Mesendoderm (in vitro differentiated cells): ENCODE measurements around the gene RMRP.
"Not testable (repeated sequence)": the region's sequence is repeated elsewhere in the genome, so short reads cannot be mapped to it uniquely, and the experiment has no call there.

Experiments
- DNase-seq: peaks from one replicate; pipeline ENCODE4 v3.0.0; 2013
- H2AK5ac ChIP-seq: 2 replicates; pipeline ENCODE4 v1.6.1; 2013; ENCODE audit warnings: low read length, inconsistent platforms
- H2BK120ac ChIP-seq: 2 replicates; pipeline ENCODE4 v1.6.1; 2013; ENCODE audit warnings: low read depth, mild to moderate bottlenecking, low read length, moderate library complexity, mixed read lengths
- H2BK15ac ChIP-seq: replicated peaks from 2 replicates; pipeline ENCODE4 v1.6.1; 2013; ENCODE audit warnings: low read depth, mild to moderate bottlenecking, moderate library complexity
- H2BK5ac ChIP-seq: 2 replicates; pipeline ENCODE4 v1.6.1; 2013; ENCODE audit warnings: low read length, inconsistent platforms
- H3K18ac ChIP-seq: 2 replicates; pipeline ENCODE4 v1.6.1; 2013; ENCODE audit warnings: mild to moderate bottlenecking, low read length, mixed read lengths
- H3K23ac ChIP-seq: one replicate; pipeline ENCODE4 v1.6.1; 2013; ENCODE audit warnings: low read length
- H3K27ac ChIP-seq: 2 replicates; pipeline ENCODE4 v1.5.1; 2013; ENCODE audit warnings: low read depth, mild to moderate bottlenecking, inconsistent platforms, low read length, moderate library complexity
- H3K27me3 ChIP-seq: 2 replicates; pipeline ENCODE4 v1.6.1; 2013; ENCODE audit warnings: low read length, control low read depth, mild to moderate bottlenecking, inconsistent platforms; ENCODE audit not compliant: insufficient read depth, poor library complexity
- H3K36me3 ChIP-seq: 2 replicates; pipeline ENCODE4 v1.6.1; 2013; ENCODE audit warnings: low read length, inconsistent platforms; ENCODE audit not compliant: control insufficient read depth, insufficient read depth
- H3K4ac ChIP-seq: one replicate; pipeline ENCODE4 v1.6.1; 2013; ENCODE audit warnings: low read depth, mild to moderate bottlenecking, low read length, moderate library complexity
- H3K4me1 ChIP-seq: 2 replicates; pipeline ENCODE4 v1.6.1; 2013; ENCODE audit warnings: low read depth, low read length, inconsistent platforms; ENCODE audit not compliant: control insufficient read depth
- H3K4me2 ChIP-seq: 2 replicates; pipeline ENCODE4 v1.6.1; 2013; ENCODE audit warnings: low read length
- H3K4me3 ChIP-seq: 2 replicates; pipeline ENCODE4 v1.5.1; 2013; ENCODE audit warnings: mild to moderate bottlenecking, low read length
- H3K56ac ChIP-seq: one replicate; pipeline ENCODE4 v1.6.1; 2013; ENCODE audit warnings: low read length
- H3K79me1 ChIP-seq: 2 replicates; pipeline ENCODE4 v1.6.1; 2013; ENCODE audit warnings: low read length, inconsistent platforms
- H3K79me2 ChIP-seq: 2 replicates; pipeline ENCODE4 v1.6.1; 2013; ENCODE audit warnings: mild to moderate bottlenecking, low read length; ENCODE audit not compliant: control insufficient read depth, insufficient read depth
- H3K9ac ChIP-seq: 2 replicates; pipeline ENCODE4 v1.6.1; 2013; ENCODE audit warnings: low read length, inconsistent platforms
- H4K5ac ChIP-seq: one replicate; pipeline ENCODE4 v1.6.1; 2013; ENCODE audit warnings: low read length
- H4K8ac ChIP-seq: one replicate; pipeline ENCODE4 v1.6.1; 2013; ENCODE audit warnings: low read depth, mild to moderate bottlenecking, control low read depth, low read length, moderate library complexity
- WGBS: extraction: QIAGEN DNeasy Blood & Tissue Kit; methylation state at CpG from one replicate; pipeline ENCODE4 v1.1.7; 2013; ENCODE audit warnings: low lambda C conversion rate, missing lambda C conversion rate; ENCODE audit not compliant: insufficient coverage; ENCODE audit errors: extremely low coverage; 5-methylcytosine and 5-hydroxymethylcytosine counted together

The RMRP gene

DNA sequence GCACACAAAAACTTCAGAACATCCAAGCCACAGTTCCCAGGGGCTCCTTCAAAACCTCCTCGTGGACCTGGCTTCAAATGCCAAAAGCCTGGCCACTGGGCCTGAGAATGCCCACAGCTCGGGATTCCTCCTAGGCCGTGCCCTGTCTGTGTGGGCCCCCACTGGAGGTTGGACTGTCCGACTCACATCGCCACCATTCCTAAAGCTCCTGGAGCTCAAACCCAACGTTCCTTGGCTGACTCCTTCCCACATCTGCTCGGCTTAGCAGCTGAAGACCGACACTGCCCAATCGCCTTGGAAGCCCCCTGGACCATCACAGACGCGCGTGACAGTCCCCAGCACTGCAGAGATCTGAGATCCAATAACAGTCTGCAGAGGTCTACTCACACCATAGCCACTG is 14.8 kb downstream of the RMRP start:
- Histone ChIP-seq H4K5ac (no peak overlapping the region), H3K36me3 (no peaks in the 10 kb centered on the region), H3K27ac (no peak overlapping the region), H2AK5ac (no peak overlapping the region), H3K9ac (no peak overlapping the region), H3K4me3 (no peak overlapping the region), H3K27me3 (no peaks in the 10 kb centered on the region), H3K4me1 (no peaks in the 10 kb centered on the region), H3K4ac (no peak overlapping the region), H3K18ac (no peak overlapping the region), H3K4me2 (no peak overlapping the region), H3K23ac (no peak overlapping the region), H3K79me2 (no peaks in the 10 kb centered on the region), H3K56ac (no peak overlapping the region), H2BK120ac (no peak overlapping the region), H2BK5ac (no peak overlapping the region), H2BK15ac (no peak overlapping the region), H4K8ac (no peak overlapping the region), H3K79me1 (no peaks in the 10 kb centered on the region)
- WGBS, result no CpG with 5 or more reads among the region's 12 CpGs
- no peak for DNase-seq

DNA sequence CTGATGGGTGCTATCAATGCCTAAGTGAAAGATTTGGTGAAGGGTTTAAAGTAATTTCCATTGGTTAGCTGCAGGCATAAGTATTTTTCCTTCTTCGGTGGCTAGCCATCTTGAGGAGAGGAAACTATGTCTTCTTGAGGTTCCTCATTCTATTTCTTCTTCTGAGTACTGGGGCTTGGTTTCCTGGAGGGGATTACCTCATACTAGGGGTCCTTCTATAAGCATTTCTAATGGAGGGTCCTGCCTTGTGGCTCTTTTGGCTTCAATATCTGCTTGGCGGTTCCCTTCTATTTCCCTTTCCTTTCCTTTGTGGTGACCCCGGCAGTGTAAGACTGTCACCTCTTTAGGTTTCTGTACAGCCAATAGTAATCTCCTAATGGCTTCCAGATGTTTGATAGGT is 16.3 kb downstream of the RMRP start:
- not testable (repeated sequence) for DNase-seq, H3K4me1 ChIP-seq, H3K4me3 ChIP-seq, H2BK5ac ChIP-seq, H2BK15ac ChIP-seq, H3K9ac ChIP-seq, H3K18ac ChIP-seq, H3K79me1 ChIP-seq, H3K4me2 ChIP-seq, H3K56ac ChIP-seq, H4K5ac ChIP-seq, H3K36me3 ChIP-seq, H3K4ac ChIP-seq, H3K23ac ChIP-seq, H3K79me2 ChIP-seq, H4K8ac ChIP-seq, H2BK120ac ChIP-seq, H2AK5ac ChIP-seq, H3K27ac ChIP-seq, H3K27me3 ChIP-seq
- WGBS, result no CpG with 5 or more reads among the region's 3 CpGs

DNA sequence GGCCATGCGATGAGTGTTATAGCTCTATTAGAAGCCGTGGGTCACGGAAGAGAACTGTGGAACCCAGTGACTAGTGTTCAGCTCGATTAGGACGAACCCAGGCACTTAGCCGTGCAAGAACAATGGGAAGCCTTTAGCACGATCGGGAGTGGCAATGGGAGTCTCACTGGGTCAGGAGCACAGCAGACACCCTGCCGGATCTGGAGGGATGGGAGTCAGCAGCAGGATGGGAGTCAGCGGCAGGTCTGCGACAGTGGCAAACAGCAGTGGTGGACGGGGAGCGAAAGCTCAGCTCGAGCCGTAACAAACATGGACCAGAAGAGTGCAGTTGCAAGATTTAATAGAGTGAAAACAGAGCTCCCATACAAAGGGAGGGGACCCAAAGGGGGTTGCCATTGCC is 17.4 kb downstream of the RMRP start:
- H3K9ac ChIP-seq, H3K79me1 ChIP-seq, H3K36me3 ChIP-seq, H3K18ac ChIP-seq, DNase-seq, H2BK5ac ChIP-seq, H2BK120ac ChIP-seq, H4K5ac ChIP-seq, H3K23ac ChIP-seq, H3K4me3 ChIP-seq, H2AK5ac ChIP-seq, H3K79me2 ChIP-seq, H3K56ac ChIP-seq, H3K4me2 ChIP-seq, H3K27ac ChIP-seq, H3K4me1 ChIP-seq, H3K4ac ChIP-seq, H2BK15ac ChIP-seq, H3K27me3 ChIP-seq, H4K8ac ChIP-seq: not testable (repeated sequence)
- WGBS, result no CpG with 5 or more reads among the region's 15 CpGs

DNA sequence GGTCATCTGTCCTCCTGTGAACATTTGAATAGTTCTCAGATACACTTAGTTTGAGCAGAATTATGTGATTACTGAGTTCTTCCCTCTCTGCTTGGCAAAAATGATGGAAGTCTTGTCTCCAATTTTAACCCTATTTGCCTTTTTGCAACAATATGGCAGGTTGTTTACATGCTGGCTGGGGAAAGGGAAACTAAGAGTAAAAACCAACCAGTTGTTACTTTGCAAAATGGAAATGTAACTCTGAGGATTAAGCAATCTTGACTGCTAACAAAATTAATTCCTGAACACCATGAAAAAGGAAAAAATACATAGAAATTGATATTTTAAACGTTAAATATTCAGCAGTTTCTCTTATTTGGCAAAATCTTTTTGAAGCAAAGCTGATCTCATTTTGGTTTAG is 18.2 kb downstream of the RMRP start:
- no peaks in the 10 kb centered on the region for H3K4me1 ChIP-seq
- H3K79me1 ChIP-seq, result no peaks in the 10 kb centered on the region
- H3K79me2 ChIP-seq, result no peaks in the 10 kb centered on the region
- no peak for DNase-seq
- H3K9ac ChIP-seq, result no peak overlapping the region
- no peak overlapping the region for H3K4ac ChIP-seq
- no peak overlapping the region for H3K18ac ChIP-seq
- no peaks in the 10 kb centered on the region for H3K27me3 ChIP-seq
- no peak overlapping the region for H2BK5ac ChIP-seq
- H3K56ac ChIP-seq, result no peak overlapping the region
- no peak overlapping the region for H2AK5ac ChIP-seq
- no peak overlapping the region for H3K23ac ChIP-seq
- no peak overlapping the region for H2BK15ac ChIP-seq
- H3K4me2 ChIP-seq, result no peak overlapping the region
- H3K36me3 ChIP-seq, result no peaks in the 10 kb centered on the region
- no peak overlapping the region for H3K27ac ChIP-seq
- WGBS, result no CpG with 5 or more reads among the region's 1 CpG
- H2BK120ac ChIP-seq, result no peak overlapping the region
- H4K5ac ChIP-seq, result no peak overlapping the region
- no peak overlapping the region for H3K4me3 ChIP-seq
- no peak overlapping the region for H4K8ac ChIP-seq

DNA sequence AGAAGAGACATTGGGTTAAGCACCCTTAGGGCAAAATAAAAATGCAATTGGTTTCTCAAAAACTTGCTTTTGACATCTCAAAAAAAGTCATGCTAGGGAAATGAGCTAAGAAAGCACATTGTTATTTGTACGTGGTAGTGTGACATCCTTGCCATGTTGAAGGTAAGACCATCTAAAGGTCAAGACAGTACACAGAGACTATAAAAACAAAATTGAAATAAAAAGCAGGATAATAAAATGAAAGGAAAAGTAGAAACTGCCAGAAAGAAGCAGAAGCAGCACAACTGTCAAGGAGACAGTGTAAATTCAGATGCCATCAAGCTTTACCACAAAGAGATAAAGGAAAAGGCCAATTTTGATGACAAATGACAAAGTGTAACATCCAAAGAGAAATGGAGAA is 18.6 kb downstream of the RMRP start:
- H3K4me3 ChIP-seq, H2AK5ac ChIP-seq, H2BK120ac ChIP-seq, H4K5ac ChIP-seq, H3K79me2 ChIP-seq, H2BK15ac ChIP-seq, H3K79me1 ChIP-seq, H3K4ac ChIP-seq, H3K4me1 ChIP-seq, H3K9ac ChIP-seq, H3K36me3 ChIP-seq, H3K18ac ChIP-seq, H4K8ac ChIP-seq, H3K56ac ChIP-seq, H3K23ac ChIP-seq, H3K27ac ChIP-seq, H3K27me3 ChIP-seq, H3K4me2 ChIP-seq, H2BK5ac ChIP-seq, DNase-seq: not testable (repeated sequence)
- no CpG with 5 or more reads among the region's 1 CpG for WGBS

DNA sequence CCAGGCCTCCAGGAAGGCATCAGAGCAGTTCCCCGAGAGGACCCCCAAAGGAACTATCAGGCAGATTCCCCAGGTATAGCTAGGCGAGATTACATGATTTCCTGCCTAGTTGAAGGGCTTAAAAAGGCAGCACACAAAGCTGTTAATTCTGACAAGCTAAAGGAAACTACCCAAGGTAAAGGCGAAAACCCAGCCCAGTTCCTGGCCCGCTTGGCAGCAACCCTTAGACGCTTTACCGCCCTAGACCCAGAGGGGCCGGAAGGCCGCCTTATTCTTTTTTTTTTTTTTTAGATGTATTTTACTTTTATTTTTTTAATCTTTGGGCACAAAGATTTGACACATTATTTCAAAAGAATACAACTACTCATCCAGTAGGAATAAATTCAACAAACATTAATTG is 19.1 kb downstream of the RMRP start:
- not testable (repeated sequence) for H3K4me1 ChIP-seq, H3K9ac ChIP-seq, H3K23ac ChIP-seq, H3K4me2 ChIP-seq, H3K4me3 ChIP-seq, DNase-seq, H3K79me2 ChIP-seq, H3K27ac ChIP-seq, H4K8ac ChIP-seq, H2BK5ac ChIP-seq, H3K36me3 ChIP-seq, H3K79me1 ChIP-seq, H2AK5ac ChIP-seq, H3K18ac ChIP-seq, H2BK120ac ChIP-seq, H3K4ac ChIP-seq, H4K5ac ChIP-seq, H3K27me3 ChIP-seq, H3K56ac ChIP-seq, H2BK15ac ChIP-seq
- WGBS, result no CpG with 5 or more reads among the region's 8 CpGs
